GM10248 (cell line): Measurements from ENCODE around the gene GPR149.
"Not testable (repeated sequence)": the region's sequence is repeated elsewhere in the genome, so short reads cannot be mapped to it uniquely, and the experiment has no call there.

Source experiments
- CTCF ChIA-PET: fragments of 300-600 bp; sonication (Branson Sonifier 250); formaldehyde crosslinking; extraction: SDS; loops from one replicate; lab custom pipeline; 2021; ENCODE audit warnings: antibody characterized with exemption; lab: Yijun Ruan, JAX
- POLR2A ChIA-PET: fragments of 350-650 bp; sonication (Branson Sonifier 250); formaldehyde crosslinking; extraction: SDS; loops from one replicate; lab custom pipeline; 2020; ENCODE audit warnings: antibody characterized with exemption; lab: Yijun Ruan, JAX
- DNase-seq: peaks from one replicate; pipeline ENCODE4 v3.0.0; 2012; ENCODE audit errors: extremely low spot score
- TF ChIP-seq, protein P1 (sequence below): IDR thresholded peaks from 2 replicates; pipeline ENCODE4 v1.5.1; 2012; ENCODE audit warnings: mild to moderate bottlenecking, low read depth; ENCODE audit errors: extremely low read depth, missing control alignments, control extremely low read depth

The GPR149 gene

DNA sequence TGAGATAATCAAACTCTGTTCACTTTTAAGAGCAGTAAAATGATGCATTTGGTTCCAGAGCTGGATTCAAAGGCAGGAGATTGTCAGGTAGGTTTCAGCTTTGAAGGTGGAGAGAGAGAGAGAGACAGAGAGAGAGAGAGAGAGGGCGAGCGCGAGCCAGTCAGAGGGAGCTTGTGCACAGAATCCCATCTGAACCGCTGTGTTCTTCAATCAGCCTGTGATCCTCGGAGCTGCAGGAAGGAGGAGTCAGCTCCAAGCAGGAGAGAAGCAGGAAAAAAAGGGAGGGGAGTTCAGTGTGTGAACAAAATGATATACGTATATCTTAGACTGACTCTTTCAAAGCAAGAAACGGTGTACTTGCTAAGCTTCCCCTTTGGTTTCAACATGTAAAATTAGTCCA, at the start of gene GPR149:
GPR149 (minus strand) TSS at position 177 of the 400 bp plus-strand sequence. CDS start 575 bp downstream, outside the sequence.
- POLR2A ChIA-PET = no interaction called here
- CTCF ChIA-PET = interaction anchor here (0.8 to 0.9 kb wide), 2 partner anchors 36 to 102 kb away, joined by 3 read pairs; no protein-coding TSS in a partner anchor
- DNase-seq = no peak
- TF ChIP-seq, protein P1, sequence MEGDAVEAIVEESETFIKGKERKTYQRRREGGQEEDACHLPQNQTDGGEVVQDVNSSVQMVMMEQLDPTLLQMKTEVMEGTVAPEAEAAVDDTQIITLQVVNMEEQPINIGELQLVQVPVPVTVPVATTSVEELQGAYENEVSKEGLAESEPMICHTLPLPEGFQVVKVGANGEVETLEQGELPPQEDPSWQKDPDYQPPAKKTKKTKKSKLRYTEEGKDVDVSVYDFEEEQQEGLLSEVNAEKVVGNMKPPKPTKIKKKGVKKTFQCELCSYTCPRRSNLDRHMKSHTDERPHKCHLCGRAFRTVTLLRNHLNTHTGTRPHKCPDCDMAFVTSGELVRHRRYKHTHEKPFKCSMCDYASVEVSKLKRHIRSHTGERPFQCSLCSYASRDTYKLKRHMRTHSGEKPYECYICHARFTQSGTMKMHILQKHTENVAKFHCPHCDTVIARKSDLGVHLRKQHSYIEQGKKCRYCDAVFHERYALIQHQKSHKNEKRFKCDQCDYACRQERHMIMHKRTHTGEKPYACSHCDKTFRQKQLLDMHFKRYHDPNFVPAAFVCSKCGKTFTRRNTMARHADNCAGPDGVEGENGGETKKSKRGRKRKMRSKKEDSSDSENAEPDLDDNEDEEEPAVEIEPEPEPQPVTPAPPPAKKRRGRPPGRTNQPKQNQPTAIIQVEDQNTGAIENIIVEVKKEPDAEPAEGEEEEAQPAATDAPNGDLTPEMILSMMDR = no peak

DNA sequence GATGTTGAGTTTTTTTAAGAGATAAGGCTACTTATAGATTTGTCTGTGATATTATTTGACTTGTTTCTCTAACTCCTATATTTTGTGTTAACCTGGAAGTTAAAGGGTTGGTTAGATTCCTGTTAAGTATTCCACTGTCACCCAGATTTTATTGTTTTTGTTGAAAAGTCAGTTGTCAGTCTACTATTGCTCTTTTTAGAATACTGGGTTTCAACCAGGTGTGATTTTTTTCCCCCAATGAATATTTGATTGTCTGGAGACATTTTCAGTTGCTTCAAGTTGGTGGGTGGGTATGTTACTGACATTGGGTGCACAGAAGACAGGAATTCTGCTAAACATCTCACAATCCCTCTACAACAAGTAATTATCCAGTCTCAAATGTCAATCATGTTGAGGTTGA, 43.8 kb upstream of the GPR149 start:
- POLR2A ChIA-PET = no interaction called here
- TF ChIP-seq, protein P1 = no peak
- DNase-seq = no peak
- CTCF ChIA-PET = no interaction called here

DNA sequence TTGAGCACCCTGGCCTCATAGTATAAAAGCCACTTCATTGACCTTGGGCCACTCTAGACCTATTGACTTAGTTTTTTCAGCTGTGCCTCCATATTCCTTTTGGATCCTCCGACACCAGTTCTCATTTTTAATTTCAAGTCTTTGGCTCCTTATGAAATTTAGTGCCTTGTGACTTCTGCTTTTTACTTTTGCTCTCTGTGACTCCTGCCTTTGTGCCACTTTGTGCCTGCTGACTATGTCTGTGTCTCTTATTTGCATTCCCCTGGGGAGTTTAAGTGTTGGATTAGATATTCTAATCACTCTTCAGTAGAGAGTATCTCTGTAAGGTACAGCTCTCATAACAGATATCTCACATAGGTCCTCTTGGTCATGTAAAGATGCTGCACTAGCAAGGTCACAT, 39.6 kb upstream of the GPR149 start:
- POLR2A ChIA-PET = no interaction called here
- CTCF ChIA-PET = interaction anchor here (1.3 kb wide), 1 partner anchor 21 kb away, joined by 3 read pairs; no protein-coding TSS in a partner anchor
- TF ChIP-seq, protein P1 = no peak
- DNase-seq = no peak

GRCh38 chr3:154464440-154465190, 34.6 kb upstream of the GPR149 start:
- TF ChIP-seq, protein P1 = no peak
- CTCF ChIA-PET = interaction anchor here (1.8 to 1.9 kb wide), 2 partner anchors 10 to 11 kb away, joined by 4 to 7 read pairs; no protein-coding TSS in a partner anchor
- DNase-seq = no peak
- POLR2A ChIA-PET = no interaction called here

GRCh38 chr3:154458560-154458959, 28.6 kb upstream of the GPR149 start:
- no peak for DNase-seq
- TF ChIP-seq, protein P1 = no peak
- POLR2A ChIA-PET = no interaction called here
- CTCF ChIA-PET = no interaction called here

DNA sequence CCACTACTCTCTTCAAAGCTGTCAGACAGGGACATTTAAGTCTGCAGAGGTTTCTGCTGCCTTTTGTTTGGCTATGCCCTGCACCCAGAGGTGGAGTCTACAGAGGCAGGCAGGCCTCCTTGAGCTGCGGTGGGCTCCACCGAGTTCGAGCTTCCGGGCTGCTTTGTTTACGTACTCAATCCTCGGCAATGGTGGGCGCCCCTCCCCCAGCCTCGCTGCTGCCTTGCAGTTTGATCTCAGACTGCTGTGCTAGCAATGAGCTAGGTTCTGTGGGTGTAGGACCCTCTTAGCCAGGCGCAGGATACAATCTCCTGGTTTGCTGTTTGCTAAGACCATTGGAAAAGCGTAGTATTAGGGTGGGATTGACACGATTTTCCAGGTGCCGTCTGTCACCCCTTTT, 9.1 kb upstream of the GPR149 start:
- DNase-seq, POLR2A ChIA-PET: not testable (repeated sequence)
- CTCF ChIA-PET = interaction anchor here (0.9 kb wide), 1 partner anchor 14 kb away, joined by 3 read pairs; no protein-coding TSS in a partner anchor

DNA sequence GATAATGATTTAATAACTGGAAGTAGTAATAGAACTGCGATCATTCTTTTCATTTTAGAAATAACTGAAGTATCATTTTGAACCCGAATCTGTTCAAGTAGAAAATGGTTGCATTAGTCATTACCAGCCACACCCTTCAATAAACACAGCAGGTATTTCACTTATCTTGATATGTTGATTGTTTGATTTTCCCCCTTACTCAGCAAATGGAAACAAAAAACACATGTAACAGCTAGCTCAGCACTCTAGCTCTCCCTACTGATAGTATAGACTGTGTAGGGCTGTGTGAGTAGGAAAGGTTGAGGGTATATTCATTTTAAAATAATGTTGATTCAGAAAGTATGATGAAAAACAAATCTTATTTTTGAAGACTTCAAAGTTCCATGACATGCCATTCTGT, 1.1 kb upstream of the GPR149 start:
- DNase-seq = no peak
- CTCF ChIA-PET = no interaction called here
- POLR2A ChIA-PET = no interaction called here
- TF ChIP-seq, protein P1 = no peak
